DND-41 (cell line): ENCODE measurements around the gene CD58.

ENCODE experiments used
- ATAC-seq: fragments of 200-7000 bp; cut with Tn5 transposase; 3 replicates; pipeline ENCODE4 v1.9.1; 2021; ENCODE audit warnings: low read depth; ENCODE audit not compliant: insufficient read depth
- DNase-seq: peaks from one replicate; pipeline ENCODE4 v3.0.0-alpha.2; 2020
- H2AFZ ChIP-seq: 2 replicates; pipeline ENCODE4 v1.6.0; 2012; ENCODE audit warnings: low read depth, low read length
- H3K27ac ChIP-seq: 2 replicates; pipeline ENCODE4 v1.5.1; 2012; ENCODE audit warnings: low read length, inconsistent platforms
- H3K27me3 ChIP-seq: fragments of 200-600 bp; sonication (generic); 2 replicates; pipeline ENCODE4 v1.6.0; 2012; ENCODE audit warnings: low read length, mild to moderate bottlenecking, inconsistent platforms; ENCODE audit not compliant: insufficient read depth, poor library complexity
- H3K36me3 ChIP-seq: 2 replicates; pipeline ENCODE4 v1.5.1; 2012; ENCODE audit warnings: low read length, inconsistent platforms; ENCODE audit not compliant: insufficient read depth
- H3K4me1 ChIP-seq: 2 replicates; pipeline ENCODE4 v1.5.1; 2012; ENCODE audit warnings: mild to moderate bottlenecking, low read length; ENCODE audit not compliant: insufficient read depth
- H3K4me2 ChIP-seq: 2 replicates; pipeline ENCODE4 v1.6.0; 2012; ENCODE audit warnings: mild to moderate bottlenecking, moderate library complexity, low read length, inconsistent platforms; ENCODE audit not compliant: insufficient read depth
- H3K4me3 ChIP-seq, 2 experiments: fragments of 200-600 bp in 1 of 2; shearing (Covaris generic) in 1 of 2; 2 replicates each; pipeline ENCODE4 v1.5.1; 2012 to 2016; ENCODE audit warnings: inconsistent platforms in 2 of 2, low read length in 2 of 2, mild to moderate bottlenecking in 2 of 2, low read depth in 1 of 2, moderate library complexity in 1 of 2
- H3K79me2 ChIP-seq: 2 replicates; pipeline ENCODE4 v1.6.0; 2012; ENCODE audit warnings: low read length, inconsistent platforms; ENCODE audit not compliant: insufficient read depth
- H3K9ac ChIP-seq: 2 replicates; pipeline ENCODE4 v1.6.0; 2012; ENCODE audit warnings: low read depth, mild to moderate bottlenecking, inconsistent platforms, low read length, moderate library complexity
- H3K9me3 ChIP-seq: 2 replicates; pipeline ENCODE4 v1.5.1; 2012; ENCODE audit warnings: low read length, moderate library complexity, mild to moderate bottlenecking, inconsistent platforms; ENCODE audit not compliant: insufficient read depth, severe bottlenecking
- H4K20me1 ChIP-seq: 2 replicates; pipeline ENCODE4 v1.6.0; 2012; ENCODE audit warnings: low read length; ENCODE audit not compliant: insufficient read depth
- CTCF ChIP-seq: IDR thresholded peaks from 2 replicates; pipeline ENCODE4 v1.5.1; 2012; ENCODE audit warnings: borderline replicate concordance, low read length, moderate library complexity, mild to moderate bottlenecking; ENCODE audit not compliant: poor library complexity, severe bottlenecking; ENCODE audit errors: extremely low read depth
- EZH2 ChIP-seq: IDR thresholded peaks from 3 replicates; pipeline ENCODE4 v1.6.1; 2012; ENCODE audit warnings: borderline replicate concordance, low read depth, mild to moderate bottlenecking, moderate library complexity, low read length, inconsistent platforms; ENCODE audit not compliant: severe bottlenecking

The CD58 gene

GRCh38 chr1:116532671-116533428 is 38.0 kb downstream of the CD58 start:
- TF ChIP-seq CTCF (no peak), EZH2 (no peak)
- no peaks in the 10 kb centered on the region for H3K27me3 ChIP-seq
- H3K4me1 ChIP-seq: no peaks in the 10 kb centered on the region
- no peaks in the 10 kb centered on the region for H4K20me1 ChIP-seq
- DNase-seq (no peak), ATAC-seq (no peak)
- H2AFZ ChIP-seq: no peak overlapping the region
- no peak overlapping the region for H3K27ac ChIP-seq
- no peak overlapping the region for H3K9ac ChIP-seq
- no peaks in the 10 kb centered on the region for H3K9me3 ChIP-seq
- no peak overlapping the region for H3K4me3 ChIP-seq
- H3K36me3 ChIP-seq: peaks cover 57% of the 10 kb centered on the region
- H3K4me2 ChIP-seq: no peak overlapping the region
- no peaks in the 10 kb centered on the region for H3K79me2 ChIP-seq

- no peak for TF ChIP-seq EZH2
- H3K4me1 ChIP-seq: no peaks in the 10 kb centered on the region
- H3K36me3 ChIP-seq: peaks cover 49% of the 10 kb centered on the region
- no peaks in the 10 kb centered on the region for H3K27me3 ChIP-seq
- H3K79me2 ChIP-seq: no peaks in the 10 kb centered on the region
- H3K27ac ChIP-seq: no peak overlapping the region
- DNase-seq (no peak), ATAC-seq (no peak)
- H3K4me3 ChIP-seq: no peak overlapping the region
- no peaks in the 10 kb centered on the region for H3K9me3 ChIP-seq
- no peaks in the 10 kb centered on the region for H4K20me1 ChIP-seq
- no peak overlapping the region for H2AFZ ChIP-seq
- no peak overlapping the region for H3K9ac ChIP-seq
- H3K4me2 ChIP-seq: no peak overlapping the region
Measured at GRCh38 chr1:116531917-116532316, 38.9 kb downstream of the CD58 start.

GRCh38 chr1:116529681-116530080 is 41.1 kb downstream of the CD58 start:
- no peak overlapping the region for H3K9ac ChIP-seq
- H3K4me1 ChIP-seq: no peaks in the 10 kb centered on the region
- H4K20me1 ChIP-seq: no peaks in the 10 kb centered on the region
- H3K4me2 ChIP-seq: no peak overlapping the region
- no peaks in the 10 kb centered on the region for H3K9me3 ChIP-seq
- no peak overlapping the region for H3K4me3 ChIP-seq
- no peaks in the 10 kb centered on the region for H3K79me2 ChIP-seq
- ATAC-seq: no peak
- H3K36me3 ChIP-seq: peaks cover 29% of the 10 kb centered on the region
- H2AFZ ChIP-seq: no peak overlapping the region
- H3K27me3 ChIP-seq: no peaks in the 10 kb centered on the region
- DNase-seq: no peak
- no peak for TF ChIP-seq EZH2
- TF ChIP-seq CTCF: no peak
- no peak overlapping the region for H3K27ac ChIP-seq

- H4K20me1 ChIP-seq: no peaks in the 10 kb centered on the region
- H3K4me3 ChIP-seq: no peak overlapping the region
- no peaks in the 10 kb centered on the region for H3K9me3 ChIP-seq
- no peak overlapping the region for H3K9ac ChIP-seq
- H3K79me2 ChIP-seq: no peaks in the 10 kb centered on the region
- ATAC-seq: no peak
- H3K4me1 ChIP-seq: no peaks in the 10 kb centered on the region
- DNase-seq: no peak
- no peak overlapping the region for H3K27ac ChIP-seq
- H2AFZ ChIP-seq: no peak overlapping the region
- H3K27me3 ChIP-seq: no peaks in the 10 kb centered on the region
- H3K4me2 ChIP-seq: no peak overlapping the region
- TF ChIP-seq CTCF (no peak), EZH2 (no peak)
- peaks cover 24% of the 10 kb centered on the region for H3K36me3 ChIP-seq
Measured at GRCh38 chr1:116529199-116529631, 41.6 kb downstream of the CD58 start.
